IPS-18c (cell line): Measurements from ENCODE around the gene SLC25A21.
"Not testable (repeated sequence)": the region's sequence is repeated elsewhere in the genome, so short reads cannot be mapped to it uniquely, and the experiment has no call there.

Experiments
- H3K4me3 ChIP-seq: 2 replicates; pipeline ENCODE4 v1.7.0; 2013; ENCODE audit warnings: low read depth, mild to moderate bottlenecking, low read length, moderate library complexity; ENCODE audit not compliant: insufficient read depth
- H3K9me3 ChIP-seq: one replicate; pipeline ENCODE4 v1.6.1; 2013; ENCODE audit warnings: mild to moderate bottlenecking, low read length, moderate library complexity; ENCODE audit not compliant: control insufficient read depth, insufficient read depth

The SLC25A21 gene

DNA sequence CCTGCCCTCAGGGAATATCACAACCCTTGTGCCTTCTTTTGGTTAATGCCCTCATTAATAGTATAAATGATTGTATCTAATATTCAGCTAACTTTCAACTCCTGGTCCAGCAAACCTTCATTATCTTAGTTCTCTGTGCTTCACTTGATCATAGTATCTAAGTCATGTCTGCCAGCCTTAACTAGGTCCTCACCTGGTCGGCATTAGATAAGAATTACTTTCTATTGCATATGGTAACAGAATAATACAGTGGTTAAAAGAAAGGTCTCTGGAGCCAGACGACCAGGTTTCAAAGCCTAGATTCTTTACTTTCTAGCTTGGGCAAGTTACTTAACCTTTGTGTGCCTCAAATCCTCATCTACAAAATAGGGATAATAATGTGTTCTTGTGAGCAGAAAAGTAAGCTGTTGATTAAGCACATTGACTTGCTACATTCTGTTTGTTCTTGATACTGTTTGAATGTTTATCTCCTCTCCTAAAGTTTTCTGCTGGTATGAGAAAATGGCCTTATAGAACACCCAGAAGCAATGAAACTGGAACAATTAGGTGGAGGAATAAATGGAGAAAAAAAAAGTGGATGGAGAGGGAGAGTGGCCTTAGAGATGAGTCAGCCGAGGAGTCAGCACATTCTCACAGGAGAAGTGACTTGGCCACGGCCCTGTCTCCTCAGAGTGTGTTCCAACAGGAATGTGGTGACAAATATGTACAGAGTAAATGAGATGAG lies 176.1 kb downstream of the SLC25A21 start:
- H3K4me3 ChIP-seq = no peak overlapping the region

DNA sequence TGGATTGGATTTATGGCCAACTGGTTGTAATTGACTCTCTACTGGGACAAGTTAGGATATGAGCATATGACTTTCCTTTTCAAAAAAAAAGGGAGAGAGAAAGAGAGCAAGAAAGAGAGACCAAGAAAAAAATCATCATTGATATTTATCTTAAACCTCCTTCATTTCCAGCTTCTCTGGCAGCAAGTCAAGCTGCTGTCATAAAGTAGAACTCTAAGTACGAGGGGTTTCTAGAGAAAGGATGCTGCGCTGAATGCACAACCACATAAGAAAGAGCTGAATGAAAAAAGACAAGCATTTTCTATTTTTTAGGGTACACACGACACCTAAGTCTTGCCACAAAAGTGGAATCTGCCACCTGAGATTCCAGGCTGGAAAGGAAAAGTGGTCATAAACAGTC lies 182.6 kb downstream of the SLC25A21 start:
- Histone ChIP-seq H3K9me3 (no peaks in the 10 kb centered on the region), H3K4me3 (no peak overlapping the region)

More for the DNA sequence above, 176.1 kb downstream of the SLC25A21 start:
- no peaks in the 10 kb centered on the region for H3K9me3 ChIP-seq

DNA sequence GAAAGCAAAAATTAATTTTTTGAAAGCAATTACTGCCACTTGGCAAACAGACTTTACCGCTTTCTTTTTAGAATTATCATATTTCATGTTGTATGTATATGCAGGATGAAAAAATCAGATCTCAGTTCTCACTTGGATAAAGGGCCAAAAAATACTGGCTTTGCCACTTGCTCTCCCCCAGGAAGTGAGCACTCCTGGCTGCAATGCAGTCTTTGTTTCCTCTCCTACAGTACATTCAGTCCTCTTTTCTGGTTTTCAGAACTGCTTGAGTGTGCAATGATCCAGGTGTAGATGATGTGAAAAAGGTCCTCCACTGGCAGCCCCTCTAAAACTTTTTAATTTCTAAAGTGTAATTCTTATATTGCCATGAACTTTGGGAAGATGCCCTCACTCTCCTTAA lies 183.4 kb downstream of the SLC25A21 start:
- Histone ChIP-seq H3K4me3 (no peak overlapping the region), H3K9me3 (no peaks in the 10 kb centered on the region)

DNA sequence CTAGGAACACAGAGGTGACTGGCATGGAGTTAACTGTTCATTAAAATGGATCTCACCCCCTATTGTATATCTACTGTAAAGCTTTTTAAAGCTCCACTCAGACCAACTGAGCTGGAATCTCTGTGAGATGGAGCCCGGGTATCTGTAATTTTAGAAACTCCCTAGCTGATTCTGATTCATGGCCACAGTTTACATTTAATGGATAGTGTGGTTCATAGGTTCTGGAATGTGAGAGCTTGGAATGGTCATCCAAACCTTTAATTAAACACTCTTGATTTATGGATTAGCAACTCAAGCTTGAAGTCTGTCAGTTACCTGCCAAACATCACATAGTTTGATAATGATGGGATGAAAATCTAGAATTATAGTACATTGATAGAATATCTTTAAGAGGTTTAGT lies 183.8 kb downstream of the SLC25A21 start:
- no peak overlapping the region for H3K4me3 ChIP-seq
- H3K9me3 ChIP-seq = no peaks in the 10 kb centered on the region

DNA sequence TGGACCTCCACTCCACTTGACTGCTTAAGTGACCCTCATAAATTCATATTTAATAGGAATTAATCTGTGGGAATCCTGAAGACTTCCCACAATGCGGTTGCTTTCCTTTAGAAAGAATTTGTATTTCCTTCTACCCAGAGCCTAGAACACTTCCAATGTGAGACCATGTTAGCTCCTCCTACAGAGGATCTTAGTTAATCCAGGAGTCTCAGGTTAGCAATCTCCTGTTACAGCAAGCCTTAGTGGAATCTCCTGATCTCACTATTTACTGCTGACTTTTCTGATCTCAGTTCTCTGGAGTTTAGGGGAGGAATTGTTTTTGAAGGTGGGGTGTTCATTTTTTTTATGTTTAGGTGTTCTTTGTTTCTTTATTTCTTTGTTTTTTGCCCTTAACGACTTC lies 186.0 kb downstream of the SLC25A21 start:
- no peaks in the 10 kb centered on the region for H3K9me3 ChIP-seq
- H3K4me3 ChIP-seq = no peak overlapping the region

DNA sequence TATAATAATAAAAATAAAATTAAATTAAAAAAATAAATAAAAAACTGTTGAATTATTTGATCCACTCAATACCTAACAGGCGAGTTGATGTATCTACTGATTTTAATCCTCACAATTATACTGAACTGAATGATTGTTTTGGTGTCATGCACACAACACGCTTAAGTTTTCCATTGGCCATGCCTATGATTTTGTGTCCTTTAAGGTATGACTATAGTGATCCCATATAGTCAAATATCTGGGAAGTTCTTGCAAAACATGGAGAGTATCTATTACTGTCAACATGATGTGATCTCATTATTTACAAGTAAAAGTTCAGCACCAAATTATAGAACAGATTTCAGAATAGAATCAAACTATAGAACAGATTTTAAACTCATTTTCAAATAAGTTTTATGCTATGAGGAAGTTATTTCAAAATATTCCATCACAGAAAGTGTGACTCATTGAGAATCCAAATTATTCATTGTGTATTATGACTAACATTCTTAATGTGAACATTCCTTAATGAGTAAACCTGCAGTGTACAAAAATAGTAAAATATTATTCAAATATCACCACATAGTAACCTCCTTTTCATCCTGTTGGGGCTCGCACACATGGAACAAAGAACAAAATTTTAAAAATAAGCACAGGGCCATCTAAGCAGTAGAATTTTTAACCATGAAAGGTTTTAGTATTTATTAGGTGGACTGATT lies 190.4 kb downstream of the SLC25A21 start:
- Histone ChIP-seq H3K4me3 (no peak overlapping the region), H3K9me3 (no peaks in the 10 kb centered on the region)

DNA sequence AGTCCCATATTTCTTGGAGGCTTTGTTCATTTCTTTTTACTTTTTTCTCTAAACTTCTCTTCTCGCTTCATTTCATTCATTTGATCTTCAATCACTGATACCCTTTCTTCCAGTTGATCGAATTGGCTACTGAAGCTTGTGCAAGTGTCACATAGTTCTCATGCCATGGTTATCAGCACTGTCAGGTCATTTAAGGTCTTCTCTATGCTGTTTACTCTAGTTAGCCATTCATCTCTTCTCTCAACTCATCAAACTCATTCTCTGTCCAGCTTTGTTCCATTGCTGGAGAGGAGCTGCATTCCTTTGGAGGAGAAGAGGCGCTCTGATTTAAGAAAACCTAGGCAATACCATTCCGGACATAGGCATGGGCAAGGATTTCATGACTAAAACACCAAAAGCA lies 192.0 kb downstream of the SLC25A21 start:
- H3K4me3 ChIP-seq, H3K9me3 ChIP-seq: not testable (repeated sequence)

DNA sequence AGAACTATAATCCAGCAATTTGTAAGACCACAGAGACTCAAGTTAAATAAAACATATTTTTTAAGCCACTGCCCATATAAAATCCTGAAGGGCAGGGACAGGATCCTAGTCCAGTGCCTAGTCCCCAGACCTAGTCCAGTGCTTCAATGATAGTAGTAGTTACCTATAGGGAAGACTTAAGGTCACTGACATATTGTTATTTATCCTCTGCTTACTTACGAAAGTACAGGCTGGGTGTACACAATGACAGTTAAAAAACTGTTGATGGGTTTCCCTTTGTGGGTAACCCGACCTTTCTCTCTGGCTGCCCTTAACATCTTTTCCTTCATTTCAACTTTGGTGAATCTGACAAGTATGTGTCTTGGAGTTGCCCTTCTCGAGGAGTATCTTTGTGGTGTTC lies 192.5 kb downstream of the SLC25A21 start:
- H3K9me3 ChIP-seq = no peaks in the 10 kb centered on the region
- no peak overlapping the region for H3K4me3 ChIP-seq

DNA sequence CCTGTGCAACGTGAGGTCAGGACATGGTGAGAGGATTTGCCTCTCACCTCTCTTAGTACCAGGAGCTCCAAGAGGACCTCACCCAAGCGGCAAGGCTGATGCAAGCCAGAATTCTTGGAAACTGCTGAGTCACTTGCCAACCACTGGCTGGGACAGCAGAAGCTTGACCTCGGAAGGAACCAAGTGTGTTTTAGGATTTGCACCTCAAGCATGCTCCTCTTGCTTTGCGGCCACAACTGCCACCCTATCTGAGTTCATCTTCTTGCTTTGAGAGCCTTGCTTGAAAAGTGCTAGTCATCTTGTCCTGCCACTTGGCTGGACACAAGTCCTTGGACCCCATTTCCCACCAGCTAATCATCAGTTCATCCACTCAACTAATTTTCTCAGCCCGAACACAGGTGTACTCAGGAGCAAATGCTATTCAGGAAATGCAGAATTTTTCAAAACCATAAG lies 195.8 kb downstream of the SLC25A21 start:
- Histone ChIP-seq H3K9me3 (no peaks in the 10 kb centered on the region), H3K4me3 (no peak overlapping the region; the same call in 1 of the 2 replicates)

DNA sequence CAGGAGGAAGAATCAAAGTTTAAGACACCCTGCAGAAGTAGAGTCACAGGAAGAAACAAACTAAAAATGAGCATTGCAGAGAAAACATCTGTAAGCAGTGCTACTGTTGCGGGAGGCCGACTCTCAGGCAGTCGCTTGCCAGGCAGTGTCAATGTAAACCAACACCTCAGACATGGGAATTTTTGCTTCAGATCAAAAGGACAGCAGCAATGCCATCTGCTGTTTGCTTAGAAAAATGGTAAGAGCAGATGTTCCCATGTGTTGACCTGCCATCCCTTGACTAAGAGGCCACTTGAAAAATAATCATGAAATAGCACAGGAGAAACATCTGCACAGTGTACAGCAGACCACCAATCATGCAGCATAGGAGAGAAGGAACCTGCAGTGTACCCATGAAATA lies 196.6 kb downstream of the SLC25A21 start:
- Histone ChIP-seq H3K4me3 (no peak overlapping the region), H3K9me3 (no peaks in the 10 kb centered on the region)

DNA sequence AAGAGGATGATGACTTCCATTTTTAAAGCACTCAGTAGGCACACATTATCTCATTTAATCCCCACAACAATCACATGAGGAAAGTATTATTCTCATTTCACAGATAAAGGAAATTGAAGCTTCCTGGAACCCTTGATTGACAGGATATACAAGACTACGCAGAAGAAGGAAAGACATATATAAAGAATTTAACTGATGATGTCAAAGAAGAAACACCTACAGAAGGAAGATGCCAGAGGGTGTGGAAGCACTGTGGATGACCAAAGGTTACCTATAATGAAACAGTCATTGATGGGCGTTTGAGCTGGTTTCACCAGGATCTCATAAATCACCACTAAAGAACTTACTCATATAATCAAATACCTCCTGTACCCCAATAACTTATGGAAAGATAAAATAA lies 197.4 kb downstream of the SLC25A21 start:
- Histone ChIP-seq H3K9me3 (no peaks in the 10 kb centered on the region), H3K4me3 (no peak overlapping the region)

DNA sequence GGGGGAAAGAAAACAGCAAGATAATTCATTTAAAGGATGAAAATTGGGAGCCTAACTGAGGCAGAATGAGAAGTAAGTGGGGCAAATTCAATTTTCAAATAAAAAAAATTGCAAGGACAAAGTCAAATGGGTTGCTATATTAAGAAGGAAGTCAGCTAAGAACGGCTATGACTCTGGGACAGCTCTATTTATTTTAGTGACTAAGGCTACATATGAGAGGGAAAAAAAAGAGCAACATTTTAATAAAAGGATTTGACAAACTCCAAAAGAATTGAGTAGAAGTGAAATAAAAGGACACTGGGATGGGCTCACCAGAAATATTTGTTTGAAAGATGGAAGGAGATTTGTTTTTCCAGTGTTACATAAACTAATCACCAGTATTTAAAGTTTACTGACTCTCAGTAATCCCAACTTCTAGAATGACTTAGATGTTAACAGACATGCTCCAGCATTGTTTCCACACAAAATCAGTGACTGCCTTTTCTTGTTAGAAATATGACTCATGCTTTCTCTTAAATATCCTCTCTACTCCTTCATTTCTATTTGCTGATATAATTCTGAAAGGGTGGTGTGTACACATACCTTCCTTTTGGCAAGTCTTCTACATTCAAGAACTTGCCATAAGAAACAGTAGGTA lies 198.5 kb downstream of the SLC25A21 start:
- H3K4me3 ChIP-seq = no peak overlapping the region
- H3K9me3 ChIP-seq = no peaks in the 10 kb centered on the region

DNA sequence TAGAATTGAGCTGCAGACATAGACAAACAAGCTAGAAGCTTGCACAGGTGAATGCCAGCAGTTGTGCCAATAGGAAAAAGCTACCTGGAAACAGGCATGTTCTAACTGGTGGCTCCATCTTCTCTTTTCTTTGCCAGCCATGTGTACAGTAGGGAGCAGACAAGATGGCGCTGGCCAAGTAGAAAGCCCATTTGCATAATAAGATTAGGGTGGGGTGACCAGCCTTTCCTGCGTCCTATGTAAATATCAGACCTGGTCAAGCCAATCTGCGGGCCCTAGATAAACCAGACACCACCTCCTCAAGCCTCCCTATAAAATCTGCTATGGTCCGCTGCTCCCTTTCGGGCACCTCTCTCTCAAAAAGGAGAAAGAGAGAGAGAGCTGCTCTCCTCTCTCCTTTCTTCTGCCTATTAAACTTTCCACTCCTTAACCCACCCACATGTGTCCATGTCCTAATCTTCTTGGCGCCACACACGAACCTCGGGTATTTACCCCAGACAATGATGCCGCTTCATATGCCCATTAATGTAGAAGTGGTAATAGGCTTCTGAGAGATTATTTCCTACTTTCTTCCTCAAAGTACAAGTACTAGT lies 201.0 kb downstream of the SLC25A21 start:
- H3K4me3 ChIP-seq = no peak overlapping the region

DNA sequence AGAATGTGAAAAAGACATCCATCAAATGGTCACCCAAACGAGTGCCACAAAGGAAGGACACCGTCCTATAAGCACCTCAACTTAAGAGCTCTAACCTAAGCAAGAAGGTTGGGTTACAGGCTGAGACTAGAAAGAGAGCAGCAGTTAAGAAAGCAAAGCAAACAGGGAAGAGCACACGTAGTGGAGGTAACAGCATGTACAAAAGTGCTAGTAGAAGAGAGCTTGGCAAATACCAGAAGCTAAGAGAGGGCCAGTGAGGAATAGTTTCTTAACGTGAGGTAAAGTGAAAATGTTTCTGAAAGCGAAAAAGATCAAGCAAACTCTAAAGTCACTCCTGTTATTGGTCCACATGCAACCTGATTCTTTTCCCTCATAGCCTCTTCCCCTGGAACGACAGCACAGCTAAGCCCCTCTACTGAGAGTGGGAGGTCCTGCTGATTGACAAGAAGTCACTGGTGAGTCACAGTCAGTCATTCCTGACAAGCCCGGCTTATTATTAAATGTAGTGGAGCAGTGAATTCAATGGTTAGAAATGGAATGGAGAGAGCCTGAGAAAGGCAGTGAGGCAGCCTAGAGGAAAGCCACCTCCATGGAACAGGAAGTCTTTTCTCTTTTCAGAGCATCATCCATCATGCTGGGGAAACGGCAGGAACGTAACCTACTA lies 204.4 kb downstream of the SLC25A21 start:
- Histone ChIP-seq H3K4me3 (no peak overlapping the region), H3K9me3 (no peaks in the 10 kb centered on the region)

More for the DNA sequence above, 201.0 kb downstream of the SLC25A21 start:
- H3K9me3 ChIP-seq = no peaks in the 10 kb centered on the region

DNA sequence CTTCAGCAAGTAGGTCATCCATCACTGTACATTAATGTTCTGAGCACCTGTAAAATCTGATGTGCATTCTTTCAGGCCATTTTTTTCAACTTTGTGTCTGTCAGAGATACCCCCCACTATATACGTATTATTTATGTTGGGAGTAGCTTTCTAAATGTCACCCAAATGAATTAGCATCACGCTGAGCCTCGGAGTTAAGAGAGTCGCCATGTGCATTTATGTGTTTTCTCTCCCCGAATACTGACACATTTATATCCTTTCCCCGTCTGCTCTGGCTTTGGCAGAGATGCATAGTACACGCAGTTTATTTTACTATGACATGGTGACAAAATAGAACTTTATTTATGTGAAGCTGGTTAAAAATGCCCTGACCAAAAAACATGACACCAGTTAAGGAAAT lies 216.4 kb downstream of the SLC25A21 start:
- H3K9me3 ChIP-seq = no peaks in the 10 kb centered on the region
- H3K4me3 ChIP-seq = no peak overlapping the region

DNA sequence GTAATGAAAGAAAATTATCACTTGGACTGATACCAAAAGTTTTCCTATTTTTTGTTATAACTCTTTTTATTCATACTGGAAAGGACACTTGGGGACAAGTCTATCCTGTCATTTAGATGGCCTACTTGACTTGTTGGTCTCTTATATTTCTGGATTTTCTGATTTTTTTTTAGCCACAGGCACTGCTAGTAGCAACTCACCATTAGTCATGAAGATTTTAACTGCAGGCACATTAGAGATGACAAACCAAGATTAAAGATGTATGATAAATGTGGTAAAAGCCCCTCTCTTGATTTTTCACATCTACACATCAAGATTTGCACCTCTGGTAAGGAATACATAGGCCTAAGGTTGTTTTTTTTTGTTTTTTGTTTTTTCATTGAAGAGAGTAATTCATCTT lies 217.0 kb downstream of the SLC25A21 start:
- Histone ChIP-seq H3K4me3 (no peak overlapping the region), H3K9me3 (no peaks in the 10 kb centered on the region)

DNA sequence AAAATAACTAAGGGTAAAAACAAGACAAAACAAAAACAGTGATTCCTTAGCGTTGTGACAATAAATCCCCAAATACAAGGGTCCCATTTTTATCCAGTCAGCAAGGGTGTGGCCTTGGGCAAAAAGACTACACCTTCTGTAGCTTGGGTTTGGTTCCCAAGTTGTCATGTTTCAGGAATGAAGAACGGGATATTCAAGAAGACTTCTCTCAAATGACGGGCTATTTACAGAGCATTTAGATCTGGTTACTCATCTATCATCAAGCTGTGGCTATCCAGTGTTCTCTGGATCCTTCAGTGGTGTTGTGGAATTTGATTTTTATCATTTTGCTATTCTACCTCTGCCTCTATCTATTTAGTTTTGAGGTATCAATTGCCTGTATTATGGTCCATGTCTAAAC lies 219.7 kb downstream of the SLC25A21 start:
- Histone ChIP-seq H3K4me3 (no peak overlapping the region), H3K9me3 (no peaks in the 10 kb centered on the region)
